ENCODE data around the gene KMT2E. TPM values are rescaled to one million over a fixed set of nuclear protein-coding genes. Genes with fewer than 3 reads are reported as not detected.

KMT2E gene
- total RNA-seq, 6 experiments from 2014 or later = 39.7 to 53.4 (median 50.1) TPM

- peaks cover 5% of the 10 kb centered on the region for H3K27me3 Mint-ChIP-seq (ENCODE audit: insufficient read depth)
- H3K9me3 Mint-ChIP-seq = no peaks in the 10 kb centered on the region
- TF ChIP-seq CTCF (IDR thresholded peaks at IDR 0.05) = no peak
- DNase-seq = no peak
- H3K4me1 Mint-ChIP-seq (ENCODE audit: low read depth) = 0 out of 2 replicates have a peak, but pooled peaks cover 5% of the 10 kb centered on the region
- H3K4me3 Mint-ChIP-seq = no peak overlapping the region; the same call in 1 of the 2 replicates
- H3K27ac Mint-ChIP-seq = no peak overlapping the region
- peaks cover 31% of the 10 kb centered on the region for H3K36me3 Mint-ChIP-seq (ENCODE audit: low read depth)
These were observed 111.7 kb downstream of the KMT2E start for GRCh38 chr7:105125745-105126144.

- Mint-ChIP-seq H3K27me3 (ENCODE audit: insufficient read depth) (peaks cover 2% of the 10 kb centered on the region; the same call in 1 of the 2 replicates), H3K9me3 (no peaks in the 10 kb centered on the region), H3K4me3 (no peak overlapping the region), H3K36me3 (ENCODE audit: low read depth) (peaks cover 23% of the 10 kb centered on the region), H3K27ac (no peak overlapping the region), H3K4me1 (ENCODE audit: low read depth) (peaks cover 11% of the 10 kb centered on the region)
- no peak for DNase-seq
- TF ChIP-seq CTCF (IDR thresholded peaks at IDR 0.05) = no peak
These were observed 112.5 kb downstream of the KMT2E start for GRCh38 chr7:105126436-105126975.

GRCh38 chr7:105127179-105127578 lies 113.2 kb downstream of the KMT2E start:
- DNase-seq = no peak
- Mint-ChIP-seq H3K4me1 (ENCODE audit: low read depth) (peaks cover 16% of the 10 kb centered on the region), H3K27me3 (ENCODE audit: insufficient read depth) (peaks cover 2% of the 10 kb centered on the region; the same call in 1 of the 2 replicates), H3K36me3 (ENCODE audit: low read depth) (peaks cover 22% of the 10 kb centered on the region), H3K9me3 (no peaks in the 10 kb centered on the region), H3K4me3 (no peak overlapping the region), H3K27ac (no peak overlapping the region)
- TF ChIP-seq CTCF (IDR thresholded peaks at IDR 0.05) = no peak

GRCh38 chr7:105130048-105130447 lies 116.0 kb downstream of the KMT2E start:
- H3K27me3 Mint-ChIP-seq (ENCODE audit: insufficient read depth) = peaks cover 2% of the 10 kb centered on the region; the same call in 1 of the 2 replicates
- DNase-seq = no peak
- TF ChIP-seq CTCF (IDR thresholded peaks at IDR 0.05) = no peak
- H3K9me3 Mint-ChIP-seq = no peaks in the 10 kb centered on the region
- H3K27ac Mint-ChIP-seq = no peak overlapping the region
- peaks cover 19% of the 10 kb centered on the region for H3K4me1 Mint-ChIP-seq (ENCODE audit: low read depth)
- H3K4me3 Mint-ChIP-seq = no peak overlapping the region
- H3K36me3 Mint-ChIP-seq (ENCODE audit: low read depth) = peaks cover 16% of the 10 kb centered on the region

GRCh38 chr7:105130580-105130979 lies 116.6 kb downstream of the KMT2E start:
- Mint-ChIP-seq H3K36me3 (ENCODE audit: low read depth) (peaks cover 11% of the 10 kb centered on the region), H3K4me3 (no peak overlapping the region)

More at GRCh38 chr7:105130580-105130979, 116.6 kb downstream of the KMT2E start:
- no peak for DNase-seq
- no peak overlapping the region for H3K27ac Mint-ChIP-seq
- H3K9me3 Mint-ChIP-seq = no peaks in the 10 kb centered on the region
- H3K4me1 Mint-ChIP-seq (ENCODE audit: low read depth) = peaks cover 22% of the 10 kb centered on the region
- H3K27me3 Mint-ChIP-seq (ENCODE audit: insufficient read depth) = peaks cover 2% of the 10 kb centered on the region; the same call in 1 of the 2 replicates
- TF ChIP-seq CTCF (IDR thresholded peaks at IDR 0.05) = no peak
